ENCODE measurements around the gene TMEM191C. TPM values are rescaled to one million over a fixed set of nuclear protein-coding genes. Genes with fewer than 3 reads are reported as not detected.
A peak's percentile ranks its signal among the peaks of the same experiment; 100 is the strongest.
"Not testable (repeated sequence)": the region's sequence is repeated elsewhere in the genome, so short reads cannot be mapped to it uniquely, and the experiment has no call there.

The TMEM191C gene
- total RNA-seq, 2 donors from 2014 or later = 0.55 to 6.0 TPM

- Histone ChIP-seq H3K4me3 (no peak overlapping the region), H3K27ac (no peak overlapping the region), H3K27me3 (replicated peaks; ENCODE audit: insufficient read depth) (no peaks in the 10 kb centered on the region), H3K36me3 (no peaks in the 10 kb centered on the region), H3K4me1 (replicated peaks) (no peaks in the 10 kb centered on the region), H3K9me3 (no peaks in the 10 kb centered on the region)
- intact Hi-C loops (cut with DNase I) = no loop called here
- 90% methylated on average over 7 of the region's 7 CpGs for WGBS
- peak; percentile 1 for DNase-seq (ENCODE audit: low spot score)
- TF ChIP-seq CTCF (IDR thresholded peaks at IDR 0.05) (no peak), POLR2AphosphoS5 (IDR thresholded peaks at IDR 0.05) (no peak), POLR2A (IDR thresholded peaks at IDR 0.05) (no peak)
Measured at GRCh38 chr22:21451545-21452520, 15.4 kb upstream of the TMEM191C start.

GRCh38 chr22:21452666-21453065, 14.5 kb upstream of the TMEM191C start:
- intact Hi-C loops (cut with DNase I); H3K27ac ChIP-seq; H3K4me3 ChIP-seq; H3K4me1 ChIP-seq (replicated peaks); H3K9me3 ChIP-seq; H3K27me3 ChIP-seq (replicated peaks; ENCODE audit: insufficient read depth); H3K36me3 ChIP-seq: not testable (repeated sequence)
- peak; percentile 1 for DNase-seq (ENCODE audit: low spot score)
- WGBS = 91% methylated on average over 4 of the region's 4 CpGs

GRCh38 chr22:21454998-21455333, 12.2 kb upstream of the TMEM191C start:
- H3K4me1 ChIP-seq (replicated peaks); H3K27me3 ChIP-seq (replicated peaks; ENCODE audit: insufficient read depth); H3K36me3 ChIP-seq; H3K4me3 ChIP-seq; H3K27ac ChIP-seq; intact Hi-C loops (cut with DNase I); H3K9me3 ChIP-seq; DNase-seq (ENCODE audit: low spot score): not testable (repeated sequence)
- WGBS = 94% methylated on average over 9 of the region's 9 CpGs

DNA sequence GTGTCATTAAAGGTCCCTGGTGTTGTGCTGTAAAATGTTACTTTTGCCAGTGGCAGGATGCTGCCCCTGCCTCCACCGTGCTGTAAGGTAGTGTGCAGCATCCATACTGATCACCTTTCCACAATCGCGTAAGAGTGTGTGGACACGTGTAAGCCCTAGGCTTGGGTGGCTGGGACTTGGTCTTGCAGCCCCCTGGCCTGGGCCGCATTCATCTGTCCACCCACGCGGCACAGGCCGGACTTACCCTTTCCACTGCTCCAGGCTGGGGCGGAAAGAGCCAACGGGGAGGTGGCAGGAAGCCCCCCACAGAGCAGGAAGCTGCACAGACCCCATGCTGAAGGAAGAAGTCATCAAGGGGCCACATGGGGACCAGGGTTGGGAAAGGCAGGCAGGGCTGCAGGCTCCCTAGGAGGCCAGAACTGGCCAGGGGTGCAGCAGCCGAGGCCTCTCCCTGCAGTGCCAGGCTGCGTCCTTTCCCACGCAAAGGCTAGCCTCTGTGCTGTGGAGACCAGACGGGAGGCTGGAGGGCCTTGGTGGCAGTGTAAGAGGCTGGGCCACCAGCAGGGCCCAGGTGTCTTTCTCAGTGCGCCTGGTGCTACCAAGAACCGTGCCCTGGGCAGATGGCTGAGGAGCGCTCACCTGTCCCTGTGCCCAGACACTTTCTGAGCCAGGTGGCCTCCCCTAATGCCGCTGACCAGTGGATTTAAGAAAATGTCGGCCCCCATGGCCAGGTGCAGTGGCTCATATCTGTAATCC, 11.7 kb upstream of the TMEM191C start:
- intact Hi-C loops (cut with DNase I) = no loop called here
- Histone ChIP-seq H3K27ac (no peak overlapping the region), H3K9me3 (no peaks in the 10 kb centered on the region), H3K27me3 (replicated peaks; ENCODE audit: insufficient read depth) (no peaks in the 10 kb centered on the region), H3K36me3 (no peaks in the 10 kb centered on the region), H3K4me3 (no peak overlapping the region), H3K4me1 (replicated peaks) (no peaks in the 10 kb centered on the region)
- DNase-seq (ENCODE audit: low spot score) = peak; percentile 3
- no peak for TF ChIP-seq POLR2AphosphoS5 (IDR thresholded peaks at IDR 0.05)
- no peak for TF ChIP-seq CTCF (IDR thresholded peaks at IDR 0.05)
- no peak for TF ChIP-seq POLR2A (IDR thresholded peaks at IDR 0.05)
- 87% methylated on average over 19 of the region's 19 CpGs for WGBS

DNA sequence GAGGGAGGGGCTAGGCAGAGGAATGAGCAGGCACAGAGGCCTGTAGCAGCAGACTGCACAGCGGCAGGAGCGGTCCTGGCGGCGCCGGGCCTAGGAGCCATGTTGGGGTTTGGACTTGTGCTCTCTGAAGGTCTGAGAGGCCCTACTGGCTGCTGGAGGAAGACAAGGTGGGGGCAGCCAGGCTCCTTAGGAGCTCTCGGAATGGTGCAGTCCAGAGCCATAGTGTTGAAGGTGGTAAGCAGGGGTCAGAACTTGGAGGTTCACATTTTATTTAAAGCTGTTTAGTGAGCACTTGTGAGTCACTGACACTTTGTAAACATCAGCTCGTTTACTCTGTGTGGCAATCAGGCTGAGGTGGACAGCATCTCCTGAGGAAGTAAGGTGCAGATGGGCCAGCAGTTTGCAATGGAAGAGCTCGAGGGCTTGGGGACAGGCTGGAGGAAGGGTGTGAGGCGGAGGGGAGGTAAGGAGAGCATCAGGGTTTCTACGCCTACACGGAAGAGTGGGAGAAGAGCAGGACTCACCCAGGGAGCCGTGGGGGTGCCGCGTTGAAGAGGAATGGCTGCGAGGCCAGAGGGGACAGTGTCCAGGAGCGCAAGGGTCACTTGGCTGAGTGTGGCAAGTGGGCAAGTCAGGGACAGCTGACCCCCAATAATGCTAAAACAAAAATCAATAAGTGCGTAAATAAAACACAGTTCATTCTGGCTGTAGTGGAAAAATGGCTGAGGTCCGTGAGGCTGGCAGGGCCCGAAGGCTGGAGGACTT, 10.0 kb upstream of the TMEM191C start:
- no peaks in the 10 kb centered on the region for H3K9me3 ChIP-seq
- WGBS = 84% methylated on average over 19 of the region's 19 CpGs
- no peaks in the 10 kb centered on the region for H3K36me3 ChIP-seq
- no peak overlapping the region for H3K4me3 ChIP-seq
- intact Hi-C loops (cut with DNase I) = no loop called here
- H3K27me3 ChIP-seq (replicated peaks; ENCODE audit: insufficient read depth) = no peaks in the 10 kb centered on the region
- H3K4me1 ChIP-seq (replicated peaks) = no peaks in the 10 kb centered on the region
- TF ChIP-seq CTCF (IDR thresholded peaks at IDR 0.05) (no peak), POLR2AphosphoS5 (IDR thresholded peaks at IDR 0.05) (no peak), POLR2A (IDR thresholded peaks at IDR 0.05) (no peak)
- no peak overlapping the region for H3K27ac ChIP-seq
- DNase-seq (ENCODE audit: low spot score) = peak; percentile 7

DNA sequence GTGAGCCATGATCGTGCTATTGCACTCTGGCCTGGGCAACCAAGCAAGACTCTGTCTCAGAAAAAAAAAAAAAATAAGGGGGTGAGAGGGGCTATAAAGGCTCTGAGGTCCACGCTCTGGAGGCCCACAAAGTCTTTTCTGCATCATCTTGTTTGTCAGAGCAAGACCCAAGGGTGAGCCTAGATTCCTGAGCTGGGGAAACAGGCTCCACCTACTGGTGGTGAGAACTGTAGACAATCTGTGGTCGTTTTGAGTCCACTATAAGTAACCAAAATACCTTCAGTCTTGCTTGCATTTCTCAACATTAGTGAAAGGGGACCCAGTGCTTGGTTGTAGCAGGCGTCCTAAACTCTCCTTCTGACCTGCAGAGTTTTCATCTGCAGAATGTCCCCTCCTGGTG, 4.5 kb upstream of the TMEM191C start:
- H3K27me3 ChIP-seq (replicated peaks; ENCODE audit: insufficient read depth); intact Hi-C loops (cut with DNase I): not testable (repeated sequence)

DNA sequence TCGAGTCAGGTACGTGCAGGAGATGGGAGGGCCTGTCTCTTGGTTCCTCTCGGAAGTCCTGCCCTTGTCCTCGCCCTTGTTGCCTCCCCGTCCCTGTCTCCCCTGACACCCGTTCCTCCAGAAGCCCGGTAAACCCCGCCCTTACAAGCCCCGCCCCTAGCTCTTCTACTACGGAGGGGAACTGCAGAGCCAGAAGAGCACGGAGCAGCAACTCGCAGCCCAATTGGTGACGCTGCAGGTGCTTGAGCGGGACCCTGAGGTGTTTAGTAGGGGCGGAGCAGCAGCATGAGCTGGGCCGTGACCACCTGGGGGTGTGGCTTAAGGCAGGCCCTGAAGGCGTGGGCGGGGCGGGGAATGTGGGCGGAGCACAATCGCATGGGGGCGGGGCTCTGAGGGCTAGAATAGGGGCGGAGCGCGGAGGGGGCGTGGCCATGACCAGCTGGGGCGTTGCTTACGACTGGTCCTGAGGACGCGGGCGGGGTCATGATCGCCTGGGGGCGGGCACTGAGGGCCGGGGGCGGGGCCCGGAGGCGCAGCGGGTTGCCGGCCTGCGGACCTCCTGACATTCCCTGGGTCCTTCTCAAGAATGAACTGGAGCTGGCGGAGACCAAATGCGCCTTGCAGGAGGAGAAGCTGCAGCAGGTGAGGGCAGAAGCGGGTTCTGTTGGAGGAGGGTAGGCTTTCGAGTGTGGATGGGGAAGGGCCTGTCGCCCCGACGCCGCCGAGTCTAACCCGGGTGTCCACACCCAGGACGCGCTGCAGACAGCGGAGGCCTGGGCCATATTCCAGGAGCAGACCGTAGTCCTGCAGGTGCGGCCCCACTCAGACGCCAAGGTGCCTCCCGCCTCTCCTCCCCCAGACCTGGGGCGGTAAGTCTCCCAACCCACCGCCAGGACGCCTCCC, 1.3 kb downstream of the TMEM191C start:
- peak; percentile 87 for DNase-seq (ENCODE audit: low spot score)
- Histone ChIP-seq H3K27ac (peak overlapping the region in 1 of 2 donors; percentile 65), H3K4me3 (peak overlapping the region; percentile 22 to 34)
- H3K9me3 ChIP-seq; H3K36me3 ChIP-seq; intact Hi-C loops (cut with DNase I); H3K4me1 ChIP-seq (replicated peaks); H3K27me3 ChIP-seq (replicated peaks; ENCODE audit: insufficient read depth): not testable (repeated sequence)
- WGBS = 8% methylated on average over 2 of the region's 60 CpGs

More for the DNA sequence above, 4.5 kb upstream of the TMEM191C start:
- H3K27ac ChIP-seq; H3K4me3 ChIP-seq; H3K36me3 ChIP-seq; H3K9me3 ChIP-seq; DNase-seq (ENCODE audit: low spot score); H3K4me1 ChIP-seq (replicated peaks): not testable (repeated sequence)
- WGBS = no CpG with 5 or more reads among the region's 4 CpGs

All from prostate gland (tissue), 2 donors.